OCI-LY3 (cell line): Measurements from ENCODE around the gene MYO15B.

Source experiments
- EZH2phosphoT487 ChIP-seq: fragments of 200-600 bp; shearing (Covaris generic); IDR thresholded peaks from 2 replicates; pipeline ENCODE4 v1.6.1; 2018; ENCODE audit warnings: antibody characterized with exemption, mixed run types, low read depth
- TF ChIP-seq, protein P1 (sequence below): fragments of 200-600, 300-600 bp; sonication (generic); IDR thresholded peaks from 2 replicates; pipeline ENCODE4 v1.5.1; 2014; ENCODE audit warnings: antibody characterized with exemption, low read length, low read depth

DNA sequence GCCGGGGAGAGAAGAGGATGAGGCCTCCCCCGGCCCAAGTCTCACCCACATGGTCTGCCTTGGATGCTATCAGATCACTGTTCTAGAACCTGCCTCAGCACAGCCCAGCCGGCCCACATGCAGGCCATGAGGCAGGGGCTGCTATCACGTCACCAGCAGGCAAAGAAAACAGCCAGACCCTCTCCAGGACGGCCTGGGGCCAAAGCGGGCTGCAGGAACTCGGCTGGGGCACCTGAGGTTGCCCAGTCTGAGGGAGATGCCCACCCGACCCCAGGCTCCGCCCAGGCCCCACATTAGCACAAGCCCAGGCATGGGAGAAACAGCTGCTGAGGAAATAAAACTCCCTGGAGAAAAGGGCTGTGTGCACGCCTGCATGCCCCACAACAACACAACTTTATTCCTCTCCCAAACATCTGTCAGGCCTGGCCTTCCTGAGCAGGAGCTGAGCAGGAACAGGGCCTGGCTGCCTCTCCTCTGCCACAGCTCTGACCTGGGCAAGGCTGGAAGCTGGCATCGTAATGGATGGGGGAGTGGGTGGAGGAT lies 39.0 kb downstream of the MYO15B start:
- TF ChIP-seq, protein P1, sequence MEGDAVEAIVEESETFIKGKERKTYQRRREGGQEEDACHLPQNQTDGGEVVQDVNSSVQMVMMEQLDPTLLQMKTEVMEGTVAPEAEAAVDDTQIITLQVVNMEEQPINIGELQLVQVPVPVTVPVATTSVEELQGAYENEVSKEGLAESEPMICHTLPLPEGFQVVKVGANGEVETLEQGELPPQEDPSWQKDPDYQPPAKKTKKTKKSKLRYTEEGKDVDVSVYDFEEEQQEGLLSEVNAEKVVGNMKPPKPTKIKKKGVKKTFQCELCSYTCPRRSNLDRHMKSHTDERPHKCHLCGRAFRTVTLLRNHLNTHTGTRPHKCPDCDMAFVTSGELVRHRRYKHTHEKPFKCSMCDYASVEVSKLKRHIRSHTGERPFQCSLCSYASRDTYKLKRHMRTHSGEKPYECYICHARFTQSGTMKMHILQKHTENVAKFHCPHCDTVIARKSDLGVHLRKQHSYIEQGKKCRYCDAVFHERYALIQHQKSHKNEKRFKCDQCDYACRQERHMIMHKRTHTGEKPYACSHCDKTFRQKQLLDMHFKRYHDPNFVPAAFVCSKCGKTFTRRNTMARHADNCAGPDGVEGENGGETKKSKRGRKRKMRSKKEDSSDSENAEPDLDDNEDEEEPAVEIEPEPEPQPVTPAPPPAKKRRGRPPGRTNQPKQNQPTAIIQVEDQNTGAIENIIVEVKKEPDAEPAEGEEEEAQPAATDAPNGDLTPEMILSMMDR, result no peak
- no peak for TF ChIP-seq EZH2phosphoT487
